Measurements from ENCODE around the gene SPACA5B.
"Not testable (repeated sequence)": the region's sequence is repeated elsewhere in the genome, so short reads cannot be mapped to it uniquely, and the experiment has no call there.

SPACA5B gene

GRCh38 chrX:48130326-48130725 lies at the start of gene SPACA5B:
TSS of gene SPACA5B (plus strand) at chrX:48130626. CDS start at chrX:48130688, 62 bp downstream.
- DNase-seq, result not testable (repeated sequence)

GRCh38 chrX:48083212-48083611 lies 47.2 kb upstream of the SPACA5B start:
- DNase-seq, result no peak

GRCh38 chrX:48083706-48084105 lies 46.7 kb upstream of the SPACA5B start:
- DNase-seq, result no peak

GRCh38 chrX:48086082-48086481 lies 44.3 kb upstream of the SPACA5B start:
- DNase-seq, result no peak

- DNase-seq, result no peak
Observed at GRCh38 chrX:48090123-48090522, 40.3 kb upstream of the SPACA5B start.

- DNase-seq, result not testable (repeated sequence)
Observed at GRCh38 chrX:48092558-48092957, 37.9 kb upstream of the SPACA5B start.

GRCh38 chrX:48101443-48101842 lies 29.0 kb upstream of the SPACA5B start:
- no peak for DNase-seq

GRCh38 chrX:48102874-48103374 lies 27.5 kb upstream of the SPACA5B start:
- DNase-seq, result no peak

- no peak for DNase-seq
Observed at GRCh38 chrX:48107717-48108116, 22.7 kb upstream of the SPACA5B start.

GRCh38 chrX:48125286-48125685 lies 5.1 kb upstream of the SPACA5B start:
- DNase-seq, result not testable (repeated sequence)

- DNase-seq, result not testable (repeated sequence)
Observed at GRCh38 chrX:48132308-48132844, 1.9 kb downstream of the SPACA5B start.

GRCh38 chrX:48139076-48139475 lies 8.7 kb downstream of the SPACA5B start:
- DNase-seq, result not testable (repeated sequence)

GRCh38 chrX:48141810-48142508 lies 11.5 kb downstream of the SPACA5B start:
- not testable (repeated sequence) for DNase-seq

GRCh38 chrX:48142697-48143096 lies 12.3 kb downstream of the SPACA5B start:
- DNase-seq, result not testable (repeated sequence)

GRCh38 chrX:48153769-48154168 lies 23.3 kb downstream of the SPACA5B start:
- DNase-seq, result no peak

- no peak for DNase-seq
Observed at GRCh38 chrX:48154796-48155195, 24.4 kb downstream of the SPACA5B start.

GRCh38 chrX:48156014-48156413 lies 25.6 kb downstream of the SPACA5B start:
- DNase-seq, result no peak

GRCh38 chrX:48165241-48165640 lies 34.8 kb downstream of the SPACA5B start:
- DNase-seq, result no peak

- not testable (repeated sequence) for DNase-seq
Observed at GRCh38 chrX:48166322-48166721, 35.9 kb downstream of the SPACA5B start.

GRCh38 chrX:48179691-48180090 lies 49.3 kb downstream of the SPACA5B start:
- no peak for DNase-seq

GRCh38 chrX:48180811-48181210 lies 50.4 kb downstream of the SPACA5B start:
- no peak for DNase-seq

GRCh38 chrX:48181882-48182281 lies 51.5 kb downstream of the SPACA5B start:
- DNase-seq, result not testable (repeated sequence)
